GM21423 (cell line): ENCODE data around the gene MSH3.
"Not testable (repeated sequence)": the region's sequence is repeated elsewhere in the genome, so short reads cannot be mapped to it uniquely, and the experiment has no call there.

ENCODE experiments used
- ATAC-seq: cut with Tn5 transposase; IDR thresholded peaks from one replicate; pipeline ENCODE4 v1.9.1; 2021; ENCODE audit warnings: mild to moderate bottlenecking, moderate library complexity; ENCODE audit not compliant: unreplicated experiment

The MSH3 gene

DNA sequence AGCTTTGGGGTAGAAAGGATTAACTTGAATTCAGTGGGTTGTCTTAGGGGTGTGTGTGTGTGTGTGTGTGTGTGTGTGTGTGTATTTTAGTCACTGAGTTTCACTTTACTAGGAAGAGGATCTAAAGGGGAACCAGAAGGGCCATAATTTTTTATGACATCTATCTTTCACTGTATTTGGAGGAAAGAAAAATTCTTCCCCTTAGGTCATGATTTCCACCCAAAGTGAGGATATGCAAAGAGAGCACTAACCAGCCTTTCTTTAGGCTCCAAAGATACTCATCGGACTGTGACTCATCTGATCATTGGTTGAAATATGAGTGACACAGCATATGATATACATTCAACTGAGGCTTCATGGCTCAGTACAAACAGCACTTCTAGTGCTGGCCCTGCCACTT is 230.5 kb downstream of the MSH3 start:
- ATAC-seq: no peak

DNA sequence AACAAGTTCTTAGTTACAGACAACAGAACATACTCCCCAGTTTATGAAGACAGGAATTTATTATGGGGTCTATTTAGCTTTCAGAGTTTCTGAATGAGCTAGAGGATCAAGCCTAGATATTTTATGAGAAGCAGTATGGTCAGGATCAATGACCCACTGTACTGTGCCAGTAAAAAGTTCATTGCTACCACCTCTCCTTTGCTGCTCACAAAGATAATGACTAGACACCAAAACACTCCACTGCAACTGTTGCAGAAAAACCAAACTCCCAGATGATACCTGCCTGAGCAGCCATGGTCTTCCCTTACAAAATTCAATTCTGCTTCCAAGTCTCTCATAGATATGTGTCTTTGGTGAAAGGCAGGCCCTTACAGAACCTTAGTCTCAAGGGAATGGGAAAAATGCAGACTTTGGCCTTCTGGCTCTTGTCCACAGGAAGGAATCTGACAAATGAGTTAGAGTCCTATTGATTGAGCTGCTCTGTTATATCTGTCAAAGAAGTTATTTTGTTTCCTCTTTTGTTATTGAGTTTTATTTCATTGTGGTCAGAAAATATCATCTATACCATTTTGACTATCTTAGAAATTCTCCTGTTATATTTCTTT is 231.0 kb downstream of the MSH3 start:
- no peak for ATAC-seq

DNA sequence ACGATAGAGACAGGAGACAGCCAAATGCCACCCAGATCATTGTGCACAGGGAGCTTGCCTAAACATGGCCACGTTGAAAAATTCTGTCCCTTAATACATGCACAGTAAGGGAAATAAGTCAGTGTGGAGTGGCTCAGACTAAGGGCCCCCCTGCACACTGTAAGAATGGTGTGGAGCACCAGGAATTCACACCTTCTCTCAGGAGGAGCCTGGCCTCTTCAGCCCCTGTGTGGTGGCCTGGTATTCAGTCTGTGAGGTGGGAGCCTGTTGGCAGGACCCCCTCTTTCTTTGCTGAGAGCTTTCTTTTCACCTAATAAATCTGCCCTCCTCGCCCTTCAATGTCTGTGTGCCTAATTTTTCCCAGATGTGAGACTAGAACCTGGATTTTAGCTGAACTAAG is 239.6 kb downstream of the MSH3 start:
- ATAC-seq: no peak

DNA sequence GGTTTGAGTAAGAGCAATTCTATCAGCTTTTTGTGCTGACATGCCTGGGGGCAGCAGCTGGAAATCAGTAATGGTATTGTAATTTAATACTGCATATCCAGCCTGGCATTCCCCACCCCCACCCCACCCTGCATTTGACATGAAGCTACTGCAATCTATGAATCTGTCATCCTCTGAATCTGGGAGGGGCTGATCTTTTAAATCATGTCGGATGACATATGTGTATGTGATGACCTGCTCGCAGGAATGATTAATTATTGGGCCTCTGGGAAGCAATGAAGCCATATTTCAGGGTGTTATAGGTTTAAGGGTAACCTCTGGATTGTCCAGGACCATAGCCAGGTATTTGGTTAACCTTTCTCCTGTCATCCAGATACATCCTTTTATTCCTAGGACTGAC is 241.1 kb downstream of the MSH3 start:
- no peak for ATAC-seq

DNA sequence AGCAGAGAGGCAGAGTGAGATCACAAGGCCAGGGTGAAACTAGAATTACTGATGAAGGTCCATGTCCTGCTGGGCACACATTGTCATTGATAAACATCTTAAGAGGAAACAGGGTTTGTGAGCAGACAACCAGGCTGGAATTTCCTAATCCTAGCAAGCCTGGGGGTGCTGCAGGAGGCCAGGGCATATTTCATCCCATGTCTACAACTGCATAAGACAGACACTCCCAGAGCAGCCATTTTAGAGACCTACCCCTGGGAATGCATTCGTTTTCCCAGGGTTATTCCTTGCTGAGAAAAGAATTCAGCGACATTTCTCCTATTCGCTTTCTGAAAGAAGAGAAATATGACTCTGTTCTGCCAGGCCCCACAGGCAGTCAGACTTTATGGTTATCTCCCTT is 248.2 kb downstream of the MSH3 start:
- not testable (repeated sequence) for ATAC-seq

DNA sequence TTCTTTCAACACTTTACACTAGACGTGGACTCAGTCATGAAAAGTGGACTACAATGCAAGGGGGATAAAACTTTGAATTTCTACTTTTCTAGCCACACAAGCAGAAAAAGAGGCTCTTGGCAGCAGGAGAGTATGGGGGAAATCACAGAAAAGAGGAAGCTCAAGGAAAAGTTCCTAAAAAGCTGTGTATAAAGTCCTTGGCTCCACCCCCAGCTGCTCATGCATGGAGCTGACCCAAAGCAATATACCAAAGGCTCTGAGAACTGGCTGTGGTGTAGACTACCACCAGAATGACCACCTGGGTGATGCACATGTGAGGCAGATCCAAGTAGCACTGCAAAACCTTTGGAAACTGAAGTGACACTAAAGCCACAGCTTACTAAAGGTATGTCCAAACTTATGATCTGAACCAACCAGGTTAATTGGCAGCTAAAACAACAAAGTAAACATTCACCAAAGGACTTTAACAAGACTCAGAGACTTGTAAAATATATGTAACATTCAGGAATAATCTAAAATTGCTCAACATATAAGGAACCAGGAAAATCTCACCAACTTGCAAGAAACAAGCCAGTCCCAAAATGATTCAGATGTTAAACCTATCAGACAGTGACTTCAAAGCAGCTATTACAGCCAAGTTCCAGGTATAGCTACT is 250.2 kb downstream of the MSH3 start:
- no peak for ATAC-seq

DNA sequence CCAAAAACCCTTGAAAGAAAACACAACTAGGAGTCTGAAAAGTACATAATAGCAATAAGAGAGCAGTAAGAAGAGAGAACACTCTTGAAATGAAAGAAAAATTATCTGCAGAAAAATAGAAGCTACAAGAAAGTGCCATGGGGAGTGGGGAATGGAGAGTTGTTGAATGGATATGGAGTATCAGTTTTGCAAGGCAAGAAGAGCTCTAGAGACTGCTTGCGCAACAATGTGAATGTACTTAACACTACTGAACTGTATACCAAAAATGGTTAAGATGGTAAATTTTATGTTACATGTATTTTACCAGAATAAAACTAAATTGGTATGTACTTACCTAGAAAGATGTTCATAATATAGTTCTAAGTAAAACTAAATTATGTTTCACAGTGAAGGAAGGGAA is 251.0 kb downstream of the MSH3 start:
- ATAC-seq: no peak

DNA sequence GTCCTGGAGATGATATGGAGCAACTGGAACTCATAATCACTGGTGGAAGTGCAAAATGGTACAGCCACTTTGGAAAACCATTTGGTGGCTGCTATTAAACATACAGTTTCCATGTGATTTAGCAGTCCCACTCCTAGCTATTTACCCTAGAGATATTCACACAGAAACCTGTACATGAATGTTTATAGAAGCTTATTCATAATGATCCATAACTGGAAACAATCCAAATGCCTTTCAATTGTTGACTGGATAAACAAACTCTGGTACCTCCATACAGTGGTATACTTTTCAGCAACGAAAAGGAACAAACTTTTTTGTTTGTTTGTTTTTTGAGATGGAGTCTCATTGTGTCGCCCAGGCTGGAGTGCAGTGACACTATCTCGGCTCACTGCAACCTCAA is 258.0 kb downstream of the MSH3 start:
- no peak for ATAC-seq

DNA sequence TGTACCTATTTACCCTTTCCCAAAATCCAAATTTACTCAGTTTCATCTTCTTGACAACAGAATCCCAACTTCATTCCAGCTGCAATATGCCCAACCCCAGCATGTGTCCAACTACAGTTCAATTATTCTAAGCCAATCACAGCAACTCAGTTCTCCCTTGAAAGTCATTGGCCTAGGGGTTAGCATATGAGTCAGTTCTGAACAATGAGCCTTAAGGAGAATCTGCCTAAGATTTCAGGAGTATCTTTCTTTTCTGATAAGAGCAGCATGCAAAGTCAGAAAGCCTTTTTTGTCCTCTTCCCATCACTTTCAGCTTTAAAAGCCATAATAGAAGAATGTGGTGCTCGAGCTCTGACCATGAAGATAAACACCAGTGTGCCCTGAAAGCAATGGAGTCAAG is 261.3 kb downstream of the MSH3 start:
- ATAC-seq: no peak

DNA sequence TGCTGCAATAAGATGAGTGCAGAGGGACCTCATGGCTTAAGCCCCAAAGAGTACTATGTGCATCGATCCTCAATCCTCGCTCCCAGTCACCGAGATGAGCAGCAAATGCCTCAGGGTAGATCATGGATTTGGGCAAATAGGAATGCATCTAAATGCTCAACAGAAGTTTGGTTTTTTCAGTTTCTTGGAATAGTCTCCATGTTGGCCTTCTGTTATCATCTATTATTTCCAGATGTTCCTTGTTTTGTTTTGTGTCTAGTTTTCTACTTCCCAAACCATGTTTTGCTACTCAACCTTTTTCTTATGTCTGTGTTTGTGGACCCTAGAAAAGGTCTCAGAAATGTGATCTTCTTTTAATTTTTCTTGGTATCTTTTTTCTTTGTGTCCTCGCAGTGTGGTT is 262.2 kb downstream of the MSH3 start:
- no peak for ATAC-seq

DNA sequence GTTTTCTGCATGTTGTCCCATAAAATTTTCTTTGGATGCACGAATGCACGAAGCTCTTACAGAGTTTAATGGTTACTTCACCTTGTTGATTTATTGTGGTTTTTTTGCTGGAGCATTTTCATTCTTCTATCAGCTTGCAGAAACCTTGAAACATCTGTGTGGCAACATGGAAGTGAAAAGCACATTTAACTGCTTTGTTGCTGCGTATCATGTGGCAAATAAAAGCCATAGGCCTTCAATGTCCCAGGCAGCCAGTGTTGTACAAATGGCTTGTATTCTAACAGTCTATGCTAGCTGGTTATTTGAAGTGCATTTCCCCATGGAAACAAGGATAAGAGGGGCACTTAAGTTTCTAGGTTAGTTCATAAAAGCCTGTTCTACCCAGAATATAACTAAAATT is 263.2 kb downstream of the MSH3 start:
- no peak for ATAC-seq

DNA sequence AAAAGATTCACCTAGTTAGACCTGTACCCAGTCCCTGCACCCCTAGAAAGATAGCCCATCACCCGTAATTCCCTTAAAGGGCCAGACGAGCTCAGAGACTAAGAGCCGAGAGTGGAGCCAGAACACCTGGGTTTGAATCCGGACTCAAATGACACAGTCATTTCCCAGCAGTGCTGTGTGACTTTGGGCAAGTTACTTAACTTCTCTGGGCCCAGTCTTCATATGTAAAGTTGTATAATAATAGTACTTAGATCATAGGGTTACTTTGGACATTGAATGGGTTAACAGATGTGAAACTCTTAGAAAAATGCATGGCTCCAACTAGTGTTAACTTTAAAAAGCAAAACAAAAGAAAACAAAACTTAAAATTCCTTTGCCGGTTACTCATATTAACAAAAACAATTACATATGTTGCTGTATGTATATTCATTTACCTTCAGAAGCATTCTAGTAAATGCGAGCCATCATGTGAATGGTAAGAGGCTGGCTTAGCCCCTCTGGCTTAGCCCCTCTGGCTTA is 265.3 kb downstream of the MSH3 start:
- ATAC-seq: no peak

DNA sequence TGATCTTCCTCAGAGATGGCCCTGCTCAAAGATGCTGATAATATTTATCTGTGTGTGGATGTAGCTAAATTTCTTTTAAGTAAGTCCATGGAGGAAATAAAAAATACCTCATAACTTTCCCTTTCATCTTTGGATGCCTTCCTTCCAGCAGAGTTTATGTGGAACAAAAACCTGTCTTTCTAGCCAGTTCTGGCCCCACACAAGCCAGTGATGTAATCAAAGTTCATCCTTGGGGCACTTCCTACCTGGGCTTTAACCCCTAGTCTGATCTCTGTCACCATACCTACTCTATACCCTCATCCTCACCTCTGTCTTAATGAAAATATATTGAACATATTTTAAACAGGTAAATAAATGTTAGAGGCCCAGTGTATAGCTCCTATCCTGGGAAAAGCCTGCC is 265.9 kb downstream of the MSH3 start:
- no peak for ATAC-seq

DNA sequence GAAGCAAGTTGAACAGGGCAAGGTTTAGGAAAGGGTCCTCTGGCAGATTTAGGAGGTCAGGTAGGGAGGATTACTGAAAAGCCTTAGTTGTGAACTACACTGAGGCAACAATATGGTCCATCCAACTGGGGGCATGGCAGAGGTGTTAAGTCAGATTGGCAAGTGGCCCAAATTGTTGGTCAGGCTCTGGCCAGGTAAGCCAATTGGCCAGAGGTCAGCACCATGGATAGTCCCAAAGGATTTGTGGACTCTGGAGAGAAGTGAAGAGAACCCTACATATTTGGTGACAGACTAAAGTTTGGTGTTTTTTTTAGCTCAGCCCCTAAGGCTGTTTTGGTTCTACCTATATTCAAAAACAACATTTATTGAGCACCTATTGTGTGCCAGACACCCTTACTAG is 266.6 kb downstream of the MSH3 start:
- no peak for ATAC-seq

DNA sequence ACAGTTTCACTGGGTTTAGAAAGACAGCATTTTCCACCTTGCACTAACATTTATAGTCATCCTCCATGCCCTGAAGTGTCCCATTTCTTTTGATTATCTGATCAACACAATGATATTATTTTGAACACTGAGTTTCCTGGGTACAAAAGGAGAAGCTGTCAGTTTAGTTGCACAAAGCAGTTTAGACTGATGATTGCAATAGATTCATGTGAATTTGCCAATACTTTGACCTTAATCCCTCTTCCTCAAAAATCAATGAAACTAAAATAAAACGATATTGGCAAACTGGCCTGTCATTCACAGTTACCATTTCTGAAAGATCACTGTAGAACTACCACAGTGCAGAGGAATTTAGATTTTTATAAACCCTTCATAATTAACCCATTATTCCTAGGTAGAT is 271.5 kb downstream of the MSH3 start:
- no peak for ATAC-seq
